ENCODE results near the gene WWTR1. TPM values are rescaled to one million over a fixed set of nuclear protein-coding genes. Genes with fewer than 3 reads are reported as not detected.

Gene WWTR1
- total and polyA plus RNA-seq, 3 donors from 2014 or later: 19.4 to 47.0 (median 46.5) TPM

DNA sequence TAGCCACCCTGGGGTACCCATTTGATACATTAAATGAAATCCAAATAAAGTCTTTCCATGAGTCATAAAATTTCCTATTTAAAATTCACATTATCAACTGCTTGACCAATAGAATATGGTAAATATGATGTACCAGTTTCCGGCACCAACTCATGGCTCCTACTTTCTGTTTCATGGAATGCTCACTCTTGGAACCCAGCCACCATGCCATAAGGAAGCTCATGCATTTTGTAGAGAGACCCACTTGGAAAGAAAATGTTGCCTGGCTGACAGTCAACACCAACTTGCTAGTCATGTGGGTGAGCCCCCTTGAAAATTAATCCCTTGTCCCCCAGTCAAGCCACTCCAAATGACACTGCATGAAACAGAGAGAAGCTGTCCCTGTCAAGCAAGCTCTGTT, 57.2 kb downstream of the WWTR1 start:
- Histone ChIP-seq H3K27ac (no peak overlapping the region), H3K4me3 (no peak overlapping the region), H3K9me3 (no peaks in the 10 kb centered on the region), H3K4me1 (peaks cover 7% of the 10 kb centered on the region), H3K36me3 (ENCODE audit: low read depth, missing control alignments) (no peaks in the 10 kb centered on the region), H3K27me3 (no peaks in the 10 kb centered on the region)
- WGBS, 2 donors: 78 to 100% methylated on average over 1 of the region's 1 CpG
- intact Hi-C loops (cut with DNase I; ENCODE audit: low total_unique reads): no loop called here
- DNase-seq: no peak
- TF ChIP-seq POLR2A (IDR thresholded peaks at IDR 0.05): no peak
- TF ChIP-seq, protein P1, sequence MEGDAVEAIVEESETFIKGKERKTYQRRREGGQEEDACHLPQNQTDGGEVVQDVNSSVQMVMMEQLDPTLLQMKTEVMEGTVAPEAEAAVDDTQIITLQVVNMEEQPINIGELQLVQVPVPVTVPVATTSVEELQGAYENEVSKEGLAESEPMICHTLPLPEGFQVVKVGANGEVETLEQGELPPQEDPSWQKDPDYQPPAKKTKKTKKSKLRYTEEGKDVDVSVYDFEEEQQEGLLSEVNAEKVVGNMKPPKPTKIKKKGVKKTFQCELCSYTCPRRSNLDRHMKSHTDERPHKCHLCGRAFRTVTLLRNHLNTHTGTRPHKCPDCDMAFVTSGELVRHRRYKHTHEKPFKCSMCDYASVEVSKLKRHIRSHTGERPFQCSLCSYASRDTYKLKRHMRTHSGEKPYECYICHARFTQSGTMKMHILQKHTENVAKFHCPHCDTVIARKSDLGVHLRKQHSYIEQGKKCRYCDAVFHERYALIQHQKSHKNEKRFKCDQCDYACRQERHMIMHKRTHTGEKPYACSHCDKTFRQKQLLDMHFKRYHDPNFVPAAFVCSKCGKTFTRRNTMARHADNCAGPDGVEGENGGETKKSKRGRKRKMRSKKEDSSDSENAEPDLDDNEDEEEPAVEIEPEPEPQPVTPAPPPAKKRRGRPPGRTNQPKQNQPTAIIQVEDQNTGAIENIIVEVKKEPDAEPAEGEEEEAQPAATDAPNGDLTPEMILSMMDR (IDR thresholded peaks at IDR 0.05): no peak

DNA sequence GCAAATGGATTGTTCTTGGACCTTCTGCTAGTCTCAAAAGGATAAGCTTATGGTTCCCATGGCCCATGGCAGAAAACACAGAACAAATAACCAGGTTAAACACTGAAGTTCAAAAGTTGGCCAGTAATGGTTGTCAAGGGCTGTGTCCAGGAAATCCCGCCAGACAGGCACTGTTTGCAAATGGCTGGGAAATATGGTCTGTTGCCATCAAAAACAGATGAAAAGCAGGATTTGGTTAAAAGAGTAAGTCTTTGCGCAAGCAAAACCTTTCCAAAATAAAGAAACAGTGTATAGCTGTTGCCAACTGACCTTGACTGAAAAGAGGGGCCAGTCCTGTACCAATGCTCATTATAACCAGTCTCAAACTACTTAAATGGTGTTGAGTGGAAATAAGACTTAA, 58.6 kb downstream of the WWTR1 start:
- intact Hi-C loops (cut with DNase I; ENCODE audit: low total_unique reads): no loop called here
- H3K36me3 ChIP-seq (ENCODE audit: low read depth, missing control alignments): no peaks in the 10 kb centered on the region
- H3K27ac ChIP-seq: no peak overlapping the region
- DNase-seq: peak; percentile 41
- TF ChIP-seq POLR2A (IDR thresholded peaks at IDR 0.05): no peak
- TF ChIP-seq, protein P1 (IDR thresholded peaks at IDR 0.05): no peak
- no peaks in the 10 kb centered on the region for H3K9me3 ChIP-seq
- H3K4me1 ChIP-seq: peaks cover 7% of the 10 kb centered on the region
- no peak overlapping the region for H3K4me3 ChIP-seq
- H3K27me3 ChIP-seq: no peaks in the 10 kb centered on the region
- WGBS, 2 donors: 38 to 46% methylated on average over 2 of the region's 2 CpGs

DNA sequence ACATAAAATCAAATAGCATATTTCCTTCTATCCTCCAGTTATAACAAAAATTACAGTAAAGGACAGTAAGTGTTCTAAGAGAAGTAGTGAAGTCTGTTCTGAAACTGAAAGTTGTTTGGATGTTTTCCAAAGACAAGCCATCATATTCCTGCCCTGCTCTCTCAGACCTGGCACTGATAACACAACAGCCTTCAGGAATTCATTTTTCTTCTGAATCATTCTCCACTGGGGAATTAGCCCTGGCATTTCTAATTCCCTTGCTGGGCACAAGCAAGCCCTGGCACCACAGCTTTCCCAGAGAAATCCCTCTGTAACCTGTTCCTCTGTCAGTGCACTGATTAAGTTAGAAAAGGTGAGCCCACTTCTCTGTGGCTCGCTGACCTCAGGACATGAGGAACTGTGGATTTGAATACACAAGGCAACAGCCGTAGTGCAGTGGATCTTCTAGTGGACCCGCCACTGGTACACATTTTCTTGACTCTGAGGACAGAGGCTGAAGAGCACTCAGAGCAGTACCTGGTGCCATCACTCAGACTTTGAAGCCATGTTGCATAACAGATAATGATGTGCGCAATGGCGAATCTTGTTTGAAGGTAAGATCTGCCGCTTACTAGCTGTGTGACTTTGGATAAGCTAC, 61.6 kb downstream of the WWTR1 start:
- H3K4me3 ChIP-seq: no peak overlapping the region
- H3K9me3 ChIP-seq: no peaks in the 10 kb centered on the region
- no peak overlapping the region for H3K27ac ChIP-seq
- peaks cover 12% of the 10 kb centered on the region for H3K4me1 ChIP-seq
- H3K36me3 ChIP-seq (ENCODE audit: low read depth, missing control alignments): no peaks in the 10 kb centered on the region
- DNase-seq: no peak
- intact Hi-C loops (cut with DNase I; ENCODE audit: low total_unique reads): no loop called here
- TF ChIP-seq, protein P1 (IDR thresholded peaks at IDR 0.05): no peak
- TF ChIP-seq POLR2A (IDR thresholded peaks at IDR 0.05): no peak
- WGBS, 2 donors: 98 to 100% methylated on average over 6 of the region's 6 CpGs
- no peaks in the 10 kb centered on the region for H3K27me3 ChIP-seq

DNA sequence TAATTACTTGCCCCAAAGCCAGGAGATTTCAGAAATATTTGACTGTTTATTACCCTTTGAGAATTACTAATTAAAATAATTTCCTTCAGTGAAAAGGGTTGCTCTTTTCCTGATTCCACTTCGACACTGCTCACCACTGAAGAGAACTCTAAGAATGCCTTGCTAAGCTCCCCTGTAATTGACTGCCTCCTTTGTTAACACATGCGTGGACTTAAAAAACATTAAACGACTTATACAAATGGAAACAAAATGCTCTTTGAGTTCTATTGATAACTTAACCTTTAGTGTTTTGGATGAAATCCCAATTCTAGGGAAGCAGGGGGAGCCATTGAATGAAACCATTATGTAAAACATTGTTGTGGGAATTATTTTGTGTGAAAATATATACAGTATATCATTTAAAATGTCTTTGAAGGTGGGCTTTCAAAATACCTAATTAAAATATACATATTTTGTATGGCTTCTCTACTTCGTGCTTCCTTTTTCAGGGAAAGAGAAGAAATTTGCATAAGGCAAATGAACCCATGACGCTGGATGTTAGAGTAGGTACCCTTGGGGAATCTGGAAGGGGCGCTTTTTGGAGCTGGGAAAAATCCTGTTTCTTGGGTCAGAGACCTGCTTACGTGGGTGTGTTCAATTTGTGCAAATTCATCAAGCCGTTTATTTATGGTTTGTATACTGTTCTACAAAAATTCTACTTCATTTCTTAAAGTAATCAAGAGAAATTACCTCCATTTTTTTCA, 64.2 kb downstream of the WWTR1 start:
- Histone ChIP-seq H3K4me1 (peaks cover 12% of the 10 kb centered on the region), H3K4me3 (no peak overlapping the region), H3K27ac (no peak overlapping the region), H3K36me3 (ENCODE audit: low read depth, missing control alignments) (no peaks in the 10 kb centered on the region), H3K27me3 (no peaks in the 10 kb centered on the region), H3K9me3 (no peaks in the 10 kb centered on the region)
- 61 to 65% methylated on average over 8 of the region's 8 CpGs for WGBS, 2 donors
- intact Hi-C loops (cut with DNase I; ENCODE audit: low total_unique reads): no loop called here
- TF ChIP-seq, protein P1 (IDR thresholded peaks at IDR 0.05): no peak
- no peak for TF ChIP-seq POLR2A (IDR thresholded peaks at IDR 0.05)
- no peak for DNase-seq

Measured in testis (tissue), 3 donors.